Panc1 (cell line): ENCODE data around the gene PLAAT4. TPM values are rescaled to one million over a fixed set of nuclear protein-coding genes. Genes with fewer than 3 reads are reported as not detected.
"Not testable (repeated sequence)": the region's sequence is repeated elsewhere in the genome, so short reads cannot be mapped to it uniquely, and the experiment has no call there.

Source experiments
- ATAC-seq: fragments of 200-7000 bp; cut with Tn5 transposase; 2 replicates; pipeline ENCODE4 v1.9.1; 2020; ENCODE audit warnings: mild to moderate bottlenecking, moderate library complexity
- BruUV-seq: library from RNA; stranded (reverse); fragments of 400-500 nt; replicated peaks from 2 replicates; lab custom pipeline; 2021; lab: Mats Ljungman, UMichigan
- CTCF ChIA-PET: fragments of 300-600 bp; sonication (Branson Sonifier 250); formaldehyde crosslinking; loops from one replicate; lab custom pipeline; 2022; ENCODE audit warnings: antibody characterized with exemption; lab: Charles Lee
- POLR2A ChIA-PET: fragments of 300-600 bp; sonication (Branson Sonifier 250); formaldehyde crosslinking; loops from one replicate; lab custom pipeline; 2022; ENCODE audit warnings: antibody characterized with exemption; lab: Charles Lee
- DNase-seq: peaks from one replicate; pipeline ENCODE4 v3.0.0-alpha.2; 2010; ENCODE audit warnings: low read depth, low spot score
- H3K27ac ChIP-seq: 2 replicates; pipeline ENCODE4 v1.5.1; 2011; ENCODE audit warnings: mild to moderate bottlenecking, low read length, inconsistent platforms
- H3K27me3 ChIP-seq: fragments of 200-500 bp; sonication (Bioruptor generic); 2 replicates; pipeline ENCODE4 v1.6.0; 2014; ENCODE audit warnings: low read length, inconsistent platforms; ENCODE audit not compliant: control insufficient read depth, insufficient read depth
- H3K36me3 ChIP-seq: fragments of 200-500 bp; sonication (Bioruptor generic); 2 replicates; pipeline ENCODE4 v1.5.1; 2014; ENCODE audit warnings: inconsistent platforms, mild to moderate bottlenecking, low read length, moderate library complexity; ENCODE audit not compliant: control insufficient read depth, insufficient read depth
- H3K4me1 ChIP-seq: 2 replicates; pipeline ENCODE4 v1.5.1; 2011; ENCODE audit warnings: inconsistent platforms, mild to moderate bottlenecking, low read length, moderate library complexity; ENCODE audit not compliant: control insufficient read depth, insufficient read depth
- H3K4me3 ChIP-seq, 2 experiments: 2 replicates each; pipeline ENCODE4 v1.5.1; 2011 to 2012; ENCODE audit warnings: low read depth in 2 of 2, low read length in 2 of 2, mild to moderate bottlenecking in 2 of 2, inconsistent platforms in 1 of 2, moderate library complexity in 1 of 2
- H3K9me3 ChIP-seq: fragments of 200-500 bp; sonication (Bioruptor generic); 2 replicates; pipeline ENCODE4 v1.5.1; 2014; ENCODE audit warnings: low read depth, mild to moderate bottlenecking, inconsistent platforms, low read length, moderate library complexity; ENCODE audit not compliant: control insufficient read depth, insufficient read depth
- CTCF ChIP-seq: fragments of 450-650 bp; IDR thresholded peaks from 2 replicates; pipeline ENCODE4 v1.5.1; 2017; ENCODE audit warnings: mild to moderate bottlenecking
- POLR2AphosphoS5 ChIP-seq: IDR thresholded peaks from 2 replicates; pipeline ENCODE4 v1.6.1; 2012; ENCODE audit warnings: mild to moderate bottlenecking, low read depth, low read length, moderate library complexity
- REST ChIP-seq, 2 experiments: IDR thresholded peaks; 2 replicates each; pipeline ENCODE4 v1.6.1; 2011 to 2012; ENCODE audit warnings: low read depth in 2 of 2, control low read depth in 1 of 2, low read length in 1 of 2, mild to moderate bottlenecking in 1 of 2, moderate library complexity in 1 of 2; ENCODE audit not compliant: insufficient read depth in 1 of 2
- SIN3A ChIP-seq: IDR thresholded peaks from 2 replicates; pipeline ENCODE4 v1.6.1; 2012; ENCODE audit warnings: low read depth, mild to moderate bottlenecking, low read length, moderate library complexity, borderline replicate concordance; ENCODE audit not compliant: insufficient read depth
- TCF7L2 ChIP-seq: IDR thresholded peaks from 2 replicates; pipeline ENCODE4 v1.6.1; 2011; ENCODE audit warnings: mild to moderate bottlenecking, low read depth, low read length, inconsistent platforms
- in situ Hi-C: cut with HindIII; loops from 2 replicates; pipeline ENCODE4 v1.10.0; 2016; ENCODE audit warnings: low sequenced_read_pairs, low pct_unique_long_range_greater_than_20kb
- intact Hi-C: fragments of 100-400 bp; cut with micrococcal nuclease; formaldehyde crosslinking; loops from one replicate; pipeline ENCODE4 v1.10.0; 2022; ENCODE audit not compliant: unreplicated experiment
- total RNA-seq: library from RNA; stranded (reverse); gene quantifications from one replicate; pipeline ENCODE4 v1.2.1, GENCODE V29; 2021; ENCODE audit not compliant: unreplicated experiment

PLAAT4 gene
- total RNA-seq, 1 experiment from 2014 or later: 15.2 TPM

GRCh38 chr11:63574856-63575602, 38.4 kb downstream of the PLAAT4 start:
- TF ChIP-seq SIN3A (no peak), TCF7L2 (no peak), REST (IDR thresholded peaks at IDR 0.05; ENCODE audit: insufficient read depth in 1 of 2, low read depth in 2 of 2, low read length in 1 of 2) (no peak), CTCF (no peak), POLR2AphosphoS5 (no peak)
- Histone ChIP-seq H3K9me3 (no peaks in the 10 kb centered on the region), H3K4me3 (peak overlapping the region; percentile 19 to 44; a peak in 3 of 4 replicates), H3K27me3 (no peaks in the 10 kb centered on the region; the same call in 1 of the 2 replicates), H3K36me3 (no peaks in the 10 kb centered on the region), H3K27ac (peak overlapping the region; percentile 62), H3K4me1 (peaks cover 7% of the 10 kb centered on the region)
- in situ Hi-C loops (no loop called here), intact Hi-C loops (no loop called here)
- DNase-seq (no peak), ATAC-seq (peak; percentile 66)
- CTCF ChIA-PET: no interaction called here
- BruUV-seq: no TSS peak
- POLR2A ChIA-PET: no interaction called here

GRCh38 chr11:63578882-63579281, 42.3 kb downstream of the PLAAT4 start:
- H3K4me3 ChIP-seq, H3K27me3 ChIP-seq, in situ Hi-C loops, H3K36me3 ChIP-seq, H3K4me1 ChIP-seq, BruUV-seq, H3K27ac ChIP-seq, DNase-seq, POLR2A ChIA-PET, intact Hi-C loops, CTCF ChIA-PET, ATAC-seq, H3K9me3 ChIP-seq: not testable (repeated sequence)

GRCh38 chr11:63581224-63581623, 44.6 kb downstream of the PLAAT4 start:
- in situ Hi-C loops, intact Hi-C loops, DNase-seq, BruUV-seq, H3K4me1 ChIP-seq, H3K27ac ChIP-seq, H3K9me3 ChIP-seq, CTCF ChIA-PET, ATAC-seq, H3K4me3 ChIP-seq, H3K36me3 ChIP-seq, H3K27me3 ChIP-seq, POLR2A ChIA-PET: not testable (repeated sequence)
